ENCODE data around the gene FAM114A2.

GRCh38 chr5:154086641-154087040 is 47.9 kb upstream of the FAM114A2 start:
- TF ChIP-seq CTCF (IDR thresholded peaks at IDR 0.05; ENCODE audit: low read depth, low read length, missing input control), result no peak
- TF ChIP-seq TAF1 (conservative IDR thresholded peaks at IDR 0.05), result no peak
- no peak for TF ChIP-seq YY1 (IDR thresholded peaks at IDR 0.05)
- no peak for TF ChIP-seq SP1 (IDR thresholded peaks at IDR 0.05)
- no peak for TF ChIP-seq GABPA (IDR thresholded peaks at IDR 0.05 in 1 of 2, conservative IDR thresholded peaks at IDR 0.05 in 1 of 2)
- no peak for TF ChIP-seq MAX (IDR thresholded peaks at IDR 0.05)
- no peak for TF ChIP-seq HNF4A (conservative IDR thresholded peaks at IDR 0.05)
- TF ChIP-seq RAD21 (IDR thresholded peaks at IDR 0.05), result no peak
- no peak for TF ChIP-seq REST (IDR thresholded peaks at IDR 0.05)
- TF ChIP-seq FOXA1 (IDR thresholded peaks at IDR 0.05), result no peak

Data from liver (tissue), 3 donors.